ENCODE data around the gene RHEB. TPM values are rescaled to one million over a fixed set of nuclear protein-coding genes. Genes with fewer than 3 reads are reported as not detected.

Gene RHEB
- total RNA-seq, 1 donor from 2014 or later, result 225 TPM

DNA sequence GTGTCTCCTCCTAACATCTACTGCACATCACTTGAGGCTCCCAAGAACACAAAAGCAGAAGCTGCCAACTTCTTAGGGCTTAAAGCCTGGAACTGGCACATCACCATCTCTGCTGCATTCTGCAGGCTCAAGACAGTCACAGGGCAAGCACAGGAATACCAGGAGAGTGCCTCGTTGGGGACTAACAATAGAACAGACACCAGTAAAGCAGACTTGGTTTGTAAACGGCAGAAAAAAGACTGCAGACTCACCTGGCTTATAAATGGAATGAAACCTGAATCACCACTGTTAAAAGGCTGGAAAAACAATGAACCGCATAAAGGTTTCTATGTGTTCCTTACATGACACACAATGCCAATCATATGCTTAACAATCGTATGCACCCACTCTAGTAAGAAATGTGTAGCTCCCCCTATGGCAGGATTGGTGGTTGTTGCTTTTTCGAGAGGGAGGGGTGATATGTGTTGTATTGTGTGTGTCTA lies 12.8 kb downstream of the RHEB start:
- H3K27me3 ChIP-seq, result no peaks in the 10 kb centered on the region
- no peak overlapping the region for H2AFZ ChIP-seq (replicated peaks)
- H3K4me3 ChIP-seq, result no peak overlapping the region
- H3K4me1 ChIP-seq, result peaks cover 19% of the 10 kb centered on the region
- peaks cover 100% of the 10 kb centered on the region for H3K79me2 ChIP-seq (ENCODE audit: low read depth)
- H3K27ac ChIP-seq, result no peak overlapping the region
- peak overlapping the region; percentile 24 for H3K4me2 ChIP-seq
- TF ChIP-seq, protein P1, sequence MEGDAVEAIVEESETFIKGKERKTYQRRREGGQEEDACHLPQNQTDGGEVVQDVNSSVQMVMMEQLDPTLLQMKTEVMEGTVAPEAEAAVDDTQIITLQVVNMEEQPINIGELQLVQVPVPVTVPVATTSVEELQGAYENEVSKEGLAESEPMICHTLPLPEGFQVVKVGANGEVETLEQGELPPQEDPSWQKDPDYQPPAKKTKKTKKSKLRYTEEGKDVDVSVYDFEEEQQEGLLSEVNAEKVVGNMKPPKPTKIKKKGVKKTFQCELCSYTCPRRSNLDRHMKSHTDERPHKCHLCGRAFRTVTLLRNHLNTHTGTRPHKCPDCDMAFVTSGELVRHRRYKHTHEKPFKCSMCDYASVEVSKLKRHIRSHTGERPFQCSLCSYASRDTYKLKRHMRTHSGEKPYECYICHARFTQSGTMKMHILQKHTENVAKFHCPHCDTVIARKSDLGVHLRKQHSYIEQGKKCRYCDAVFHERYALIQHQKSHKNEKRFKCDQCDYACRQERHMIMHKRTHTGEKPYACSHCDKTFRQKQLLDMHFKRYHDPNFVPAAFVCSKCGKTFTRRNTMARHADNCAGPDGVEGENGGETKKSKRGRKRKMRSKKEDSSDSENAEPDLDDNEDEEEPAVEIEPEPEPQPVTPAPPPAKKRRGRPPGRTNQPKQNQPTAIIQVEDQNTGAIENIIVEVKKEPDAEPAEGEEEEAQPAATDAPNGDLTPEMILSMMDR (IDR thresholded peaks at IDR 0.05), result peak; percentile 41
- no peak for TF ChIP-seq EZH2 (IDR thresholded peaks at IDR 0.05)
- no peaks in the 10 kb centered on the region for H3K9me3 ChIP-seq (ENCODE audit: low read depth)
- peaks cover 91% of the 10 kb centered on the region for H4K20me1 ChIP-seq (ENCODE audit: low read depth)
- DNase-seq (ENCODE audit: low spot score), result no peak
- peaks cover 10% of the 10 kb centered on the region for H3F3A ChIP-seq (ENCODE audit: low read depth)
- Mint-ChIP-seq H3K4me1 (peaks cover 2% of the 10 kb centered on the region), H3K27ac (no peak overlapping the region), H3K27me3 (ENCODE audit: insufficient read depth, low read depth) (no peaks in the 10 kb centered on the region), H3K36me3 (peaks cover 49% of the 10 kb centered on the region), H3K4me3 (no peak overlapping the region), H3K9me3 (peaks cover 46% of the 10 kb centered on the region)
- no peak overlapping the region for H3K9ac ChIP-seq
- no peaks in the 10 kb centered on the region for H3K36me3 ChIP-seq

DNA sequence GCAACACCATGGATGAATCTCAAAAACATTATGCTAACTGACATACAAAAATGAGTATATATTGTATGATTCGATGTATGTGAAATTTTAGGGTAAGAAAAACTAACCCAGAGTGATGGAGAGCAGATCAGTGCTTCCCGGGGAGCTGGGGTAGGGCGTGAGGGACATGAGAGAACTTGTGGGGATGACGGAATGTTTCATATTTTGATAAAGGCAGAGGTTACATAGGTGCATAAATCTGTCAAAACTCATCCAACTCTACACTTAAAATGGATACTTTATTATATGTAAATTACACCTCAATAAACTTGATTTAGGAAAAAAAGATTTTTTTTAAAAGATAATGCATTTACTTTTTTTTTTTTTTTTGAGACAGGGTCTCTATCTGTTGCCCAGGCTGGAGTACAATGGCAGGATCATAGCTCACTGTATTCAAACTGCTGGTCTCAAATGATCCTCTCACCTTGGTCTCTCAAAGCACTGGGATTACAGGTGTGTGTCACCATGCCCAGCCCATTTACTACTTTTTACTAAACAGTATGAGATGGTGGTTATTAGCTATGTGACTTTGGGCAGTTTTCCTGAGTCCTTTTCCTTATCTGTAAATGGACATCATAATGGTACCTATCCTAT lies 13.7 kb downstream of the RHEB start:
- Histone ChIP-seq H3K9me3 (ENCODE audit: low read depth) (no peaks in the 10 kb centered on the region), H3K4me3 (no peak overlapping the region), H3F3A (ENCODE audit: low read depth) (peaks cover 10% of the 10 kb centered on the region), H3K27ac (no peak overlapping the region), H3K9ac (no peak overlapping the region), H4K20me1 (ENCODE audit: low read depth) (peaks cover 94% of the 10 kb centered on the region), H3K79me2 (ENCODE audit: low read depth) (peaks cover 100% of the 10 kb centered on the region), H3K4me2 (no peak overlapping the region), H3K36me3 (no peaks in the 10 kb centered on the region), H3K4me1 (peaks cover 19% of the 10 kb centered on the region), H2AFZ (replicated peaks) (no peak overlapping the region), H3K27me3 (no peaks in the 10 kb centered on the region)
- no peak for DNase-seq (ENCODE audit: low spot score)
- Mint-ChIP-seq H3K27ac (no peak overlapping the region), H3K9me3 (peaks cover 47% of the 10 kb centered on the region), H3K4me1 (peaks cover 2% of the 10 kb centered on the region), H3K27me3 (ENCODE audit: insufficient read depth, low read depth) (no peaks in the 10 kb centered on the region), H3K4me3 (no peak overlapping the region), H3K36me3 (peaks cover 52% of the 10 kb centered on the region)
- TF ChIP-seq, protein P1 (IDR thresholded peaks at IDR 0.05), result no peak
- TF ChIP-seq EZH2 (IDR thresholded peaks at IDR 0.05) (no peak), EZH2phosphoT487 (IDR thresholded peaks at IDR 0.05) (no peak)

DNA sequence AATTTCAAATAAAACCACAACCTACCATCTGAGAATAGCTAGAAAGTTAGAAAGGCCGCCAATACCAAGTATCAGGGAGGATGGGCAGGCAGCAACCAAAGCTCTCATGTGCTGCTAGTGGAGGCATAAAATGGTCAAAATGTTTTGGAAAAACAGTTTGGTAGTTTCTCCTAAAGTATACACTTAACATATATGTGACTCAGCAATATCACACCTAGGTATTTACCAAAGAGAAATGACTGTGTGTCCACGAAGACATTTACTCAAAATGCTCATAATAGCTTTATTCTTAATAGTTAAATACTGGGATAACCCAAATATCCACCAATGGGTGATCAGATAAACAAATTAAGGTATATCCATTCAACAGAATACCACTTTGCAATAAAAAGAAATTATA lies 14.3 kb downstream of the RHEB start:
- H3K27me3 ChIP-seq, result no peaks in the 10 kb centered on the region
- H3K27me3 Mint-ChIP-seq (ENCODE audit: insufficient read depth, low read depth), result no peaks in the 10 kb centered on the region
- DNase-seq (ENCODE audit: low spot score), result no peak
- H3K27ac Mint-ChIP-seq, result no peak overlapping the region
- peaks cover 100% of the 10 kb centered on the region for H3K79me2 ChIP-seq (ENCODE audit: low read depth)
- H3K4me3 ChIP-seq, result no peak overlapping the region
- H3K4me2 ChIP-seq, result no peak overlapping the region
- no peak overlapping the region for H3K4me3 Mint-ChIP-seq
- H4K20me1 ChIP-seq (ENCODE audit: low read depth), result peaks cover 94% of the 10 kb centered on the region
- TF ChIP-seq EZH2phosphoT487 (IDR thresholded peaks at IDR 0.05) (no peak), EZH2 (IDR thresholded peaks at IDR 0.05) (no peak)
- TF ChIP-seq, protein P1 (IDR thresholded peaks at IDR 0.05), result no peak
- H3K27ac ChIP-seq, result no peak overlapping the region
- peaks cover 19% of the 10 kb centered on the region for H3K4me1 ChIP-seq
- peaks cover 2% of the 10 kb centered on the region for H3K4me1 Mint-ChIP-seq
- no peaks in the 10 kb centered on the region for H3K9me3 ChIP-seq (ENCODE audit: low read depth)
- peaks cover 54% of the 10 kb centered on the region for H3K36me3 Mint-ChIP-seq
- H3K9me3 Mint-ChIP-seq, result peaks cover 46% of the 10 kb centered on the region
- peaks cover 10% of the 10 kb centered on the region for H3F3A ChIP-seq (ENCODE audit: low read depth)
- H3K36me3 ChIP-seq, result no peaks in the 10 kb centered on the region
- H2AFZ ChIP-seq (replicated peaks), result no peak overlapping the region
- H3K9ac ChIP-seq, result no peak overlapping the region
